ENCODE results near the gene CSE1L. TPM values are rescaled to one million over a fixed set of nuclear protein-coding genes. Genes with fewer than 3 reads are reported as not detected.
"Not testable (repeated sequence)": the region's sequence is repeated elsewhere in the genome, so short reads cannot be mapped to it uniquely, and the experiment has no call there.

Gene CSE1L
- total RNA-seq, 4 donors from 2014 or later = 35.8 to 55.6 (median 42.2) TPM

GRCh38 chr20:49100972-49101371 lies 54.9 kb downstream of the CSE1L start:
- Histone ChIP-seq H3K9me3 (no peaks in the 10 kb centered on the region), H3K36me3 (peaks cover 4 to 92% of the 10 kb centered on the region in 2 donors), H3K27ac (no peak overlapping the region), H3K4me1 (no peaks in the 10 kb centered on the region), H3K4me3 (no peak overlapping the region), H3K27me3 (no peaks in the 10 kb centered on the region)
- WGBS, 2 donors (ENCODE audit: low coverage in 1 of 2) = 70 to 88% methylated on average over 4 of the region's 4 CpGs
- no peak for ATAC-seq
- TF ChIP-seq POLR2AphosphoS5 (IDR thresholded peaks at IDR 0.05) = no peak

- Histone ChIP-seq H3K4me3 (no peak overlapping the region), H3K9me3 (no peaks in the 10 kb centered on the region), H3K4me1 (no peaks in the 10 kb centered on the region), H3K27me3 (no peaks in the 10 kb centered on the region), H3K27ac (no peak overlapping the region), H3K36me3 (peaks cover 0 to 74% of the 10 kb centered on the region in 2 donors)
- TF ChIP-seq POLR2A (IDR thresholded peaks at IDR 0.05) (no peak), EP300 (IDR thresholded peaks at IDR 0.05) (no peak), POLR2AphosphoS5 (IDR thresholded peaks at IDR 0.05) (no peak)
- TF ChIP-seq, protein P1, sequence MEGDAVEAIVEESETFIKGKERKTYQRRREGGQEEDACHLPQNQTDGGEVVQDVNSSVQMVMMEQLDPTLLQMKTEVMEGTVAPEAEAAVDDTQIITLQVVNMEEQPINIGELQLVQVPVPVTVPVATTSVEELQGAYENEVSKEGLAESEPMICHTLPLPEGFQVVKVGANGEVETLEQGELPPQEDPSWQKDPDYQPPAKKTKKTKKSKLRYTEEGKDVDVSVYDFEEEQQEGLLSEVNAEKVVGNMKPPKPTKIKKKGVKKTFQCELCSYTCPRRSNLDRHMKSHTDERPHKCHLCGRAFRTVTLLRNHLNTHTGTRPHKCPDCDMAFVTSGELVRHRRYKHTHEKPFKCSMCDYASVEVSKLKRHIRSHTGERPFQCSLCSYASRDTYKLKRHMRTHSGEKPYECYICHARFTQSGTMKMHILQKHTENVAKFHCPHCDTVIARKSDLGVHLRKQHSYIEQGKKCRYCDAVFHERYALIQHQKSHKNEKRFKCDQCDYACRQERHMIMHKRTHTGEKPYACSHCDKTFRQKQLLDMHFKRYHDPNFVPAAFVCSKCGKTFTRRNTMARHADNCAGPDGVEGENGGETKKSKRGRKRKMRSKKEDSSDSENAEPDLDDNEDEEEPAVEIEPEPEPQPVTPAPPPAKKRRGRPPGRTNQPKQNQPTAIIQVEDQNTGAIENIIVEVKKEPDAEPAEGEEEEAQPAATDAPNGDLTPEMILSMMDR (IDR thresholded peaks at IDR 0.05) = no peak
- no peak for ATAC-seq
- WGBS, 2 donors (ENCODE audit: low coverage in 1 of 2) = no CpG with 5 or more reads among the region's 4 CpGs
These were observed 56.9 kb downstream of the CSE1L start for GRCh38 chr20:49103019-49103418.

GRCh38 chr20:49103647-49104364 lies 57.7 kb downstream of the CSE1L start:
- Histone ChIP-seq H3K4me3 (no peak overlapping the region), H3K27me3 (no peaks in the 10 kb centered on the region), H3K36me3 (peaks cover 0 to 66% of the 10 kb centered on the region in 2 donors), H3K4me1 (no peaks in the 10 kb centered on the region), H3K9me3 (no peaks in the 10 kb centered on the region), H3K27ac (no peak overlapping the region)
- TF ChIP-seq POLR2A (IDR thresholded peaks at IDR 0.05) (no peak), EP300 (IDR thresholded peaks at IDR 0.05) (no peak), POLR2AphosphoS5 (IDR thresholded peaks at IDR 0.05) (no peak)
- TF ChIP-seq, protein P1 (IDR thresholded peaks at IDR 0.05) = no peak
- ATAC-seq = no peak
- 93 to 98% methylated on average over 5 to 7 of the region's 7 CpGs for WGBS, 2 donors (ENCODE audit: low coverage in 1 of 2)

GRCh38 chr20:49104365-49104648 lies 58.2 kb downstream of the CSE1L start:
- Histone ChIP-seq H3K4me3 (no peak overlapping the region), H3K27me3 (no peaks in the 10 kb centered on the region), H3K27ac (no peak overlapping the region), H3K9me3 (no peaks in the 10 kb centered on the region), H3K36me3 (peaks cover 0 to 61% of the 10 kb centered on the region in 2 donors), H3K4me1 (no peaks in the 10 kb centered on the region)
- 100% methylated on average over 2 of the region's 3 CpGs; no CpG with 5 or more reads in 1 of the 2 donors for WGBS, 2 donors (ENCODE audit: low coverage in 1 of 2)
- no peak for ATAC-seq
- TF ChIP-seq POLR2A (IDR thresholded peaks at IDR 0.05) (no peak), EP300 (IDR thresholded peaks at IDR 0.05) (no peak), POLR2AphosphoS5 (IDR thresholded peaks at IDR 0.05) (no peak)
- TF ChIP-seq, protein P1 (IDR thresholded peaks at IDR 0.05) = no peak

- not testable (repeated sequence) for H3K9me3 ChIP-seq, H3K4me3 ChIP-seq, H3K4me1 ChIP-seq, H3K27ac ChIP-seq, H3K27me3 ChIP-seq, ATAC-seq
- 100% methylated on average over 1 to 8 of the region's 11 CpGs for WGBS, 2 donors (ENCODE audit: low coverage in 1 of 2)
- peaks cover 0 to 60% of the 10 kb centered on the region in 2 donors for H3K36me3 ChIP-seq
These were observed 59.0 kb downstream of the CSE1L start for GRCh38 chr20:49104979-49105547.

DNA sequence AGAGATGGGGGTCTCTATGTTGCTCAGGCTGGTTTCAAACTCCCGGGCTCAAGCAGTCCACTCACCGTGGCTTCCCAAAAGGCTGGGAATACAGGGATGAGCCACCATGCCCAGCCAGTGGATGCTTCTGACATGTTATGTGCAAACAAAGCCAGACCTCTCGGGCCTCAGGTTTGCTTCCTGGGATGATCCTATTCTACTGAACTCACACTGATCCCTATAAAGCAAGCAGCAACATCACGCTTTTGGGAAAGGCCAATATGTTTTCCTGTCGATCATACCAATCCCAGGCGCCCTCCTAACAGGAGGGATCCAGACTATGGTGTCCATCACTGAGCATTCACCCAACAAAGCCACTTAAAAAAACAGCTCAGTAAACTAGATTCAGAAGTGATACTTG lies 60.2 kb downstream of the CSE1L start:
- H3K27ac ChIP-seq = no peak overlapping the region
- no peak for ATAC-seq
- no peaks in the 10 kb centered on the region for H3K27me3 ChIP-seq
- H3K36me3 ChIP-seq = peaks cover 0 to 61% of the 10 kb centered on the region in 2 donors
- H3K4me3 ChIP-seq = no peak overlapping the region
- TF ChIP-seq EP300 (IDR thresholded peaks at IDR 0.05) (no peak), POLR2A (IDR thresholded peaks at IDR 0.05) (no peak), POLR2AphosphoS5 (IDR thresholded peaks at IDR 0.05) (no peak)
- TF ChIP-seq, protein P1 (IDR thresholded peaks at IDR 0.05) = no peak
- no peaks in the 10 kb centered on the region for H3K9me3 ChIP-seq
- H3K4me1 ChIP-seq = no peaks in the 10 kb centered on the region
- 94 to 100% methylated on average over 3 of the region's 6 CpGs for WGBS, 2 donors (ENCODE audit: low coverage in 1 of 2)
